ENCODE results near the gene LSM7. TPM values are rescaled to one million over a fixed set of nuclear protein-coding genes. Genes with fewer than 3 reads are reported as not detected.

The LSM7 gene
- total RNA-seq, 1 donor from 2014 or later: 46.7 TPM

DNA sequence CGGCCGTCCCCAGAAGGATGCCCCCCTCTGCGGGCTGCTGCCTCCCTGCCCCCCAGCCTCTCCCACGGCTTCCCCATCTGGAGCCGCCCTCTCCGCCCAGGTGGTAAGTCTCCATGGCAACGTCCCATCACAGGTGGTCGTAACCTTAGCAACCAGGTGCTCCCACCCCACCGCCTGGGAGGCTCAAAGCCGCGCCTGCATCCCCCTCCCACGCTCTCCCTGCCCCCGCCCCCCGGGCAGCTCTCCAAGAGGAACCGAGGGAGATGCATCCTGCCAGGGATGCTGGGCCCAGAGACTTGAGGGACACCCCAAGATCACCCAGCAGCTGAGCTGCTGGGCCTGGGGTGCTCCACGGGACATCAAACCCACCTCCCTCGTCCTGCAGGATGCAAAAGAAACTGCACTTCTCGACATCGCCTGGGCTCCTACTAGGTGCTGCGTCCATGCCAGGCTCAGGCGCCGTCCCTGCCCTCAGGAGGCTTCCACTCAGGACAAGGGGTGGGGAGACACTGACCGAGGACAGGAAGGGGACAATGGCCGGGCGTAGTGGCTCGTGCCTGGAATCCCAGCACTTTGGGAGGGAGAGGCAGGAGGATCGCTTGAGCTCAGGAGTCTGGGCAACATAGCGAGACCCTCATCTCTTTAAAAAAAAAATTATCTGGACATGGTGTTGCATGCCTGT lies 15.4 kb downstream of the LSM7 start:
- DNase-seq (ENCODE audit: missing footprints) (no peak), ATAC-seq (no peak)
- intact Hi-C loops (cut with DNase I): no loop called here

DNA sequence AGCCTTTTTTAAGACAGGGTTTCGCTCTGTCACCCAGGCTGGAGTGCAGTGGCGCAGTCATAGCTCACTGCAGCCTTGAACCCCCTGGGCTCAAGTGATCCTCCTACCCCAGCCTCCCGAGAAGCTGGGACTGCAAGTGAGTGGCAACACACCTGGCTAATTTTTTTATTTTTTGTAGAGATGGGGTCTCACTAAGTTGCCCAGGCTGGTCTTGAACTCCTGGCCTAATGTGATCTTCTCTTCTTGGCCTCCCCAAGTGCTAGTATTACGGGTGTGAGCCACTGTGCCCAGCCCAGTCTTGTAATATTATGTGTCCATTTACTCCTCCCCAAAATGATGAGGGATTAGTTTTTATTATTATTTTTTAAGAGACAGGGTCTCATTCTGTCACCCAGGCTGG lies 17.3 kb downstream of the LSM7 start:
- DNase-seq (ENCODE audit: missing footprints): no peak
- no peak for ATAC-seq
- intact Hi-C loops (cut with DNase I): no loop called here

DNA sequence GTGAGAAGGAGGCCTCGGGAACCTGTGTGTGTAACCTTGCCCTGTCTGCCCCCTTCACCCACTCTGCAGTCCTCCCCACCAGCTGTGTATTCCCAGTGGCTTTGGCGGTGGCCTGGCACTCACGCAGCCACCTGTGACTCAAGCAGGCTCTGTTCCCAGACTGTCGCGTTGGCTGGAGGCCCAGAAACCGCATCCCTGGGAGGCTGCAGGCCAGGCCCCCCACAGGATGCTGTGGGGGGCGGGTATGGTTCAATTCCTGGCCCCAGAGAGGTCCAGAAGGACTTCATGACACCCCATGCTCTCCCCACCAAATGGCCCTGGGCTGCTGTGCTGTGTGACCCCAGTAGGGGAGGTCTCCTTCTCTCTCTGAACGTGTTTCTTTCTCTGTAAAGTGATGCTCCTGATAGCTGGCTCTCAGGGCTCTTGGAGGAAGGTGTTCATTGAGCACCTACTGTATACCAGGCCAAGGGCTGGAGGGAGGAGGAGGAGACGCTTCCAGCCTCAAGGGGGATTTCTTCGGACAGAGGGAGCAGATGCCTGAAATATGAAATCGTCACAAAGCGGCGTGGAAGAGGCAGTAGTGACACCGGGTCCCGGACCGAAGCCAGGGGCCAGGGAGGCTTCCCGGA lies 18.5 kb downstream of the LSM7 start:
- intact Hi-C loops (cut with DNase I): no loop called here
- DNase-seq (ENCODE audit: missing footprints) (no peak), ATAC-seq (peak; percentile 31)

DNA sequence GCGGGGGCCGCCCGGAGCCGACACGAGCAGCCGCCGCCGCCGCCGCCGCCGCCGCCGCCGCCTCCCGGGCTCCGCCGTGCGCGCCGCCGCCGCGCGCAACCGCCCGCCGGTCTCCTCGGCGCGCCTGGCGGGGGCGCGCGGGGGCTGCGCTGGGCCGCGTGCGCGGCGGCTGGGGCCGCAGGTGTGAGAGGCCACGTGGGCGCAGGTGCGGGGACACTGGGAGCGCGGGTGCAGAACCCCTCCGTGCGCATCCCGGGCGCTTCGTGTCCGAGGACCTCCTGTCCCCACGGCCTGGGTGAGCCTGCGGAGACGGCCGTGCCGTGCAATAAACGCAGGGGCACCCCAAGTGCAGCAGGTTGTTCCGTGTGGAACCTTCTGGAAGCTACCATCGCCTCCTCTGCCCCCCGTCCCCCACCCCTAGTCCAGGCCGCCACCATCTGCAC lies 20.3 kb downstream of the LSM7 start, which contains the start of gene LINGO3:
LINGO3 (minus strand) TSS at position 41 of the 443 bp plus-strand sequence. CDS start 16,378 bp downstream, outside the sequence.
- intact Hi-C loops (cut with DNase I): no loop called here
- no peak for ATAC-seq

DNA sequence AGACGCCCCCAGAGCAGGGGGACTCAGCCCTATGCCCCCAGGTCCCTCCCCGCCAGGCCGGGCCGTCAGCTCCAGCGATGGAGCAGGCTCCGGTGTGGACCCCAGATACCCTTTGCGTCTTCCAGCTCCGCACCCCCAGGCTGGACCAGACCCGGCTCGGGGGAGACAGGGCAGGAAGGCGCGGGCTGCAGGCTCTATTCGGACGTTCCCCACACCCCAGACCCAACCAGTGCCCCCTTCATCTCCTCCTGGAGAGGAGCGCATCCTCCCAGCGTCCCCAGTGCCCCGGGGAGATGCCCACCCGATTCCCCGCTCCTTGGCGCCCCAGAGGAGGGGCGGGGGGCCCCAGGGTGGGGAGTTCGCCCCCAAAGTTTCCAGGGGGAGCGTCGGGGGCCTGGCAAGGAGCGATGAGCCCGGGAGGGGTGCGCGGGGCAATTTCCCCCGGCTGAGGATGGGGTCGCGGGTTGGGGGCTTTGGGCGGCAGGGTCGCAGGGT lies 20.8 kb downstream of the LSM7 start:
- peak; percentile 20 for DNase-seq (ENCODE audit: missing footprints)
- intact Hi-C loops (cut with DNase I): no loop called here
- ATAC-seq: no peak

More for the DNA sequence above, 20.3 kb downstream of the LSM7 start, which contains the start of gene LINGO3:
- DNase-seq (ENCODE audit: missing footprints): no peak

DNA sequence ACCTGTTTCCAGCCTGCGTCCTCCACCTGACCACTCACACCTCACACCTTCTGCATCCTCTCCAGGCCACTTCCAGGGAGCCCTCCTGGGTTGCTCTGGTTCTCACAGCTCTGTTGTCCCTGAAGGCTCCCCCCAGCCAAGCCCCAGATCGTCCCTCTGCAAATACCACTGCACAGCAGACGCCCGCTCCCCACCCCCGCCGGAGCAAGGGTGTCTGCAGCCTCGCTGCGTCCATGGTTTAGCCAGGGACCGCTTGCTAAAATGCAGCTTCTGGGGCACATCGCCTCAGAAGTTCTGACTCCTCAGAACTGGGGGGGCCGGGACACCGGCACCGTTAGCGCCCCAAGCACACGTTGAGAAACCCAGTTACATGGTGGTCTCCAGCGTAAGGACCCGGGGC lies 21.4 kb downstream of the LSM7 start:
- no peak for ATAC-seq
- intact Hi-C loops (cut with DNase I): no loop called here
- DNase-seq (ENCODE audit: missing footprints): peak; percentile 23

DNA sequence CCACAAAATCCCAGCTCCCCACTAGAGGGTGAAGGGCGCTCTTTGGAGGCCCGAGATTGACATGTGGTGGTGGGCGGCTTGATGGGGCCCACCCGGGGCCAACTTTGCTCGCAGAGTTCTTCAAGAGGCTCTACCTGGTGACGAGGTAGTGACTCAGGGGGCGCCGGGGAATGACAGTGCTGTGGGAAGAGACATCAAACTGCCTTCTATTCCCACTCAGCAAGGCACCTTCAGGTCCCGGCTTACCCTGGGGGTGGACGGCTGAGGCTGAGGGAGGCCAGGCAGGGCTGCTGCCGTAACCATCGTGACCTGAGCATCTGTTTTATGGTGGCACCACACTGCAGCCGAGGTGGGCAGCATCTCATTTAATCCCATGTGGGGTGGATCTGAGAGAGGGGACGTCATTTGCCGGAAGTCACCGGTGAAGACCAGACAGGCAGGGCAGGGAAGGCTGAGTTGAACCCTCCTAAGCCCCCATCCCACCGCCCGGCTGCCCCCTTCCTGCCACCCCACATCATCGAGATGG lies 22.0 kb downstream of the LSM7 start:
- DNase-seq (ENCODE audit: missing footprints) (peak; percentile 26), ATAC-seq (no peak)
- intact Hi-C loops (cut with DNase I): no loop called here

DNA sequence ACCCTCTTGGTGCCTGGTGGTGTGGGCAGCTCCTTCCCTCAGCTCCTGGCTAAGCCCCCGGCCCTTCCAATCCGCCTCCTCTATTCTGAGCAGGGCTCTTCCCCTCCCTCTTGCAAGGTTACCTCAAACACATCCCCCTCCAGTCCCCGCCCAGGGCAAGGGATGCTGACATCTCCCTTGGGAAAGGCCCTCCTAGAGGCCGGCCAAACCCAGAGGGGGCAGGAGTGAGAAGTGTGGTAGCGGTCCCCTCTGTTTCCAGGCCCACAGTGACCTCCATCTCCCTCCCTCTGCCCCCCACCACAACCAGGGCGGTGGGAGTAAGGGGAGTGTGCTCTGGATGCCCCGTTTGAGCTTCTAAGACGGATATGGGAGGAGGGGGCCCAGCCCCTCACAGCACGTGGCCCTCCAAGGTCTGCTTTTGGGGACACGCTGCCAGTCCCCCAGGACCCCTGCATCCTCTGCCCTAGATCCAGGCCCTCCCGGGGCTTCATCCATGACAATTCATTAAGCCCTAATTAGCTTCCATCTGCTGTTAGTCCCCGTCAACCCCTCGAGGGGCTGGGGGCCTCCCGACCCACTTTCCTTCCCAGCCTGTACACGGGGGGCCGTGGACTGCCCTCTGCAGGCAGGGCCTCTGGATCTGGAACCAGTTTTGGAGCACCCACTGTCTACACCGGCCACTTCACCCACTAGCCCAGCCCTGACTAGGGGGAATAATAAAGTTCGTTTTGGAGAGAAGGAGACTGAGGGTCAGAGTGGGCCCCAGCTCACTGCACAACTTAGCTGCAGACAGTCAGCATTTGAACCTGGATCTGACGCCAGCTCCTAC lies 22.7 kb downstream of the LSM7 start:
- DNase-seq (ENCODE audit: missing footprints): peak; percentile 26
- no peak for ATAC-seq
- intact Hi-C loops (cut with DNase I): no loop called here

DNA sequence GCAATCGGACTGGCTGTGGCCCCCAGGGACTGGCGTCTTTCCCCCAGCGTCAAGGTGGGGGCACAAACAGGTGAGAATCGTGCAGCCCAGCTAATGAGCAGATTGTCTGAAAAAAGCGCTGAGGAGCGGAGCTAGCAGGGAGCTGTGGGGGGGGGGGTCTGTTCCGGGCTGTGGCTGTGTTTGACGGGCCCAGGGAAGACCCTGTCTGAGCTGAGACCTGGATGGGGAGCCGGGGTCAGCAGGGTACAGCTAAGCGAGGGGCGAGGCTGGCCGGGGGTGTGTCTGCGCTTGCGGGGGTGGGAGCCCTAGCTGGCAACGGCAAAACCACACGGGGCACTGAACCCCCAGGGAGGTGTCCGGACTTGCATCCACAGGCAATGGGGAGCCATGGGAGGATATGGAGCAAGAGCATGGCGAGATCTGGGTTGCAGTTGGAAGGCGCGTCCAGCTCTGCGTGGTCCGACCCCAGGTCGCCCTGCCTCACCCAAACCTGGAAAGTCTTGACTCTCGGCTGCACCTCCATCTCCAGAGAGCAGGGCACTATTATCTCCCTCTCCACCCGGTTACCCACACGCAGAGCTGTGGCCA lies 25.1 kb downstream of the LSM7 start:
- peak; percentile 37 for DNase-seq (ENCODE audit: missing footprints)
- no peak for ATAC-seq
- intact Hi-C loops (cut with DNase I): no loop called here

DNA sequence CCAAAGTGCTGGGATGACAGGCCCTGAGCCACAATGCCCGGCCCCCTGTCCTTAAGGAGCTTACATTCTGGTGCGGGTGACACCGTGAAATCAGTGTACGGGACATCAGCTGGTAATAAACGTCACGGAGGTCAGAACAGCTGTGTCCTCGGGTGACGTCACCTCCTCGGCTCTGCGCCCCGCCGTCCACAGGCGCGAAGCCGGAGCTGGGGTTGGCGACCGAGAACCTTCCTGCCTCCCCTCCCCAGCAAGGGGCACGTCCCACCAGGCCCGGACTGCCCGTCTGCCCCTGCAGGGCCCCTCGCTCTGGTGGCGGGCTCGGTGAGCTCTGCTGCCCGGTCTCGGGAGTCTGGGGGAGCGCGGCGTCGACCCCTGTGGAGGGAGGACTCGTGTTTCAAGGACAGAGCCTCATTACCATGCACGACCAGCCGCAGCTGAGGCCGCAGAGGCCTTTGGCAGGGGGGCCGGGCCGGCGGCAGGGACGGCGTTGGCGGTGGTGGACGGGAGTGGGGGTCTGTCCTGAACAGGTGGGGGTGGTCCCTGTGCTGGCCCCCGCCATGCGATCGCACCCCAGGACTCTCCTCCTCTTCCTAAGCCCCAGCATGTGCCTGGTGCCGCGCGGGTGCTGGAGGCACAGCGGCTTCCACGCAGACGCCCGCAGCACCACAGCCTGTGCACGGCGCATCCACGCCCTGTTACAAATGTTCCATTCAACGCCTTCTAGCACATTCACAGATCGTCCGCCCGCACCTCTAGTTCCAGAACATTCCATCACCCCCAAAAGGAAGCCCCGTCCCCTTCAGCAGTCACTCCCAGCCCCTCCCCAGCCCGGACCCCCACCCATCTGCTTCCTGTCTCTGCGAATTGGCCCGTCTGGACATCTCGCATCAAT lies 25.8 kb downstream of the LSM7 start:
- intact Hi-C loops (cut with DNase I): no loop called here
- DNase-seq (ENCODE audit: missing footprints) (peak; percentile 79), ATAC-seq (peak; percentile 58)

DNA sequence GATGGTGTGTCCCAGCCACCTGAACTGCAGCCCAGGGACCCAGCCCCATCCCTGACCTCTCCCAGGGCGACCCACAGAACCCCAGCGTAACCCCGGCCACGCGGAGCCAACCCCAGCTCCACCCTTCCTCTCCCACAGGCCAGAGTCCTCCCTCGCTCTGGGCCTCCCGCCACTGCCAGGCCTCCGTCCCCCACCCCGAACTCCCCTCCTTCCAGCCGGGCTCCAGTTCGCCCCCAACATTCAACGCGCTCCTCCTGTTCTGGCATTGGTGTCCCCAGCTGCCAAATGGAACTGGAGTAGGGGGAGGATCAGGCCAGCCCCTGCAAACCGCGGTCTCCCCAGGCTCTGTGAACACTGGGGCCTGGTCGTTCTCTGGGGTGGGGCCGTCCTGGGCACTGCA lies 27.9 kb downstream of the LSM7 start:
- peak; percentile 58 for DNase-seq (ENCODE audit: missing footprints)
- intact Hi-C loops (cut with DNase I): no loop called here
- ATAC-seq: no peak

DNA sequence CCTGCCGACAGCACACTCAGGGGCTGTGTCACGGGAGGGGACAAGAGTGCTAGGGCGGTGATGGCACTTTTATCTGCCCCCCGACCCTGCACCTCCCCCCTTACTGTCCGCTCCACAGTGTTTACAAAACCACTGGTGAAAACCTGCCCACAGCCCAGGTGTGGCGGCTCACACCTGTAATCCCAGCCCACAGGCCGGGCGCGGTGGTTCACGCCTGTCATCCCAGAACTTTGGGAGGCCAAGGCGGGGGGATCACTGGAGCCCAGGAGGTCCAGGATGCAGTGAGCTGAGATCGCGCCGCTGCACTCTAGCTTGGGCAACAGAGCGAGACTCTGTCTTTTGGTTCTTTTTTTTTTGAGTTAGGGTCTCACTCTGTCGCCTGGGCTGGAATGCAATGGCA lies 32.2 kb downstream of the LSM7 start:
- no peak for ATAC-seq
- peak; percentile 50 for DNase-seq (ENCODE audit: missing footprints)
- intact Hi-C loops (cut with DNase I): no loop called here

DNA sequence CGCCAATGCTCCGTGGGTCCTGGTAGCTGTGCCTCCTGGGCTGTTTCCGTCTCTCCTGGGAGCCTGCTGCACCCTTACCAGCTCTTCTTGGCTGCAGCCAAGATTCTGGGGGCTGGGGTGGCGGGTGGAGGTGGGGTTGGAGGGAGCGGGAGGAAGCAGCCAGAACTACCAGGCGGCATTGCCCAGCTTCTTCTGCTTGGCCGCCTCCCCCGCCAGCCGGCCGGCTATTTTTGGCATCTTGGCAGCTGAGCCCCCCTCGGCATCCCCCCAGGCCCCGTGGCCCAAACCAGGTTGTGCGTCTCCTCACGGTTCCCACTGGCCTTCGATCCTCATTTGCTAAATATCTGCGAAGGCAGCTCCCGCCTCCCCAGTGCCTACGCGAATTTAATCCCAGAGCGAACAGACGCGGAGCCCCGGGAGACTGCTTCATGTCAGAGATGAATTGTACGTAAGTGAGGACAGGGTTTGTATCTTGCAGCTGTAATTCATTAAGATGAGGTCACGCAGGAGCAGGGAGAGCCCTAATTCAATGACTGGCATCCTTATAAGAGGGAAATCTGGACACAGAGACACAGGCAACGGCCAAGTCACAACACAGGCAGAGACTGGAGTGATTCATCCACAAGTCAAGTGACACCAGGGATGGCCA lies 33.6 kb downstream of the LSM7 start:
- DNase-seq (ENCODE audit: missing footprints): peak; percentile 69
- intact Hi-C loops (cut with DNase I): no loop called here

DNA sequence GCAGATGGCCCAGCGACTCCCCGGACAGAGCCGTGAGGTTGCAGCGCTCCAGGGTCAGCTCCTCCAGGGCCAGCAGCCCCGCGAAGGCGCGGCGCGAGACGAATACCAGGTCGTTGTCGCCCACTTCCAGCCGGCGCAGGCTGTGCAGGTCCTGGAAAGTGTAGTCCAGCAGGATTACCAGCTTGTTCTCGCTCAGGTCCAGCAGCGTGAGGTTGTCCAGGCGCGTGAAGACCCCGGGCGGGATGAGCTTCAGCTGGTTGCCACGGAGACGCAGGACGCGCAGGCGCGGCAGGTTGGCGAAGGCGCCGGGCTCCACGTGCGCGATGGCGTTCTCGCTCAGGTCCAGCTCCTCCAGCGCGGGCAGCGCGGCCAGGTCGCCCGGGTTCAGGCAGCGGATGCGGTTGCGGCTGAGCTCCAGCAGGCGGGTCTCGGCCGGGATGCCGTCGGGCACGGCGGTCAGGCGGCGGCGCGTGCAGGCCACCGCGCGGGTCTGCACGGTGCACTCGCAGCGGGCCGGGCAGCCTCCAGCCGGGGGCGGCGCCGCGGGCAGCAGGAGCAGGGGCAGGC lies 37.1 kb downstream of the LSM7 start:
- ATAC-seq (no peak), DNase-seq (ENCODE audit: missing footprints) (no peak)
- intact Hi-C loops (cut with DNase I): no loop called here

More for the DNA sequence above, 33.6 kb downstream of the LSM7 start:
- peak; percentile 85 for ATAC-seq

DNA sequence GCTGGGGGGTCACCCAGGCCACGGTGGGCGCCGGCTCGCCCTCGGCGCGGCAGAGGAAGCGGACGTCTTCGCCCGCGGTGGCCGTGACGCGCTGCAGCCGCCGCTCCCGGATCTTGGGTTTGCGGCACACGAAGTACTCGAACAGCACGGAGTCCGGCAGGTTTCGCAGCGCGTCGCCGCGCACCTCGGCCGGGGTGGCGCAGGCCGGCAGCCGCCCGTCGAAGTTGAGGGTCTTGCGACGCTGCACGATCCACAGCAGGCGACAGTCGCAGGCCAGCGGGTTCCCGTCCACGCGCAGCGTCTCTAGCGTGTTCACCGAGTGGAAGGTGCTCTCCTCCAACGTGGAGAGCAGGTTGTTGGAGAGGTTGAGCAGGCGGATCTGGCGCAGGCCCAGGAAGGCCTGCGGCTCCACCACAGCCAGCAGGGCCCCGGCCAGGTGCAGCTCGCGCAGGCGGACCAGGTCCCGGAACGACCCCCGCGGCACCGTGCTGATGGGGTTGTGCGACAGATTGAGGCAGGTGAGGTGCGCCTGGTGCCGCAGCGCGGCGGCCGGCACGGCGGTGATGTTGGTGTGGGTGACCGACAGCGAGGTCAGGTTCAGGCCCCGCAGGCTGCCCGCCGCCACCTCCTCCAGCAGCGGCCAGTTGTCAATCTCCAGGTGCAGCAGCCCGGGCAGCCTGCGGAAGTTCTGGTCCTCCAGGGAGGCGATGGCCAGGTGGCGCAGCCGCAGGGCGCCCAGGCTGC lies 37.8 kb downstream of the LSM7 start:
- no peak for ATAC-seq
- intact Hi-C loops (cut with DNase I): no loop called here
- DNase-seq (ENCODE audit: missing footprints): peak; percentile 80

DNA sequence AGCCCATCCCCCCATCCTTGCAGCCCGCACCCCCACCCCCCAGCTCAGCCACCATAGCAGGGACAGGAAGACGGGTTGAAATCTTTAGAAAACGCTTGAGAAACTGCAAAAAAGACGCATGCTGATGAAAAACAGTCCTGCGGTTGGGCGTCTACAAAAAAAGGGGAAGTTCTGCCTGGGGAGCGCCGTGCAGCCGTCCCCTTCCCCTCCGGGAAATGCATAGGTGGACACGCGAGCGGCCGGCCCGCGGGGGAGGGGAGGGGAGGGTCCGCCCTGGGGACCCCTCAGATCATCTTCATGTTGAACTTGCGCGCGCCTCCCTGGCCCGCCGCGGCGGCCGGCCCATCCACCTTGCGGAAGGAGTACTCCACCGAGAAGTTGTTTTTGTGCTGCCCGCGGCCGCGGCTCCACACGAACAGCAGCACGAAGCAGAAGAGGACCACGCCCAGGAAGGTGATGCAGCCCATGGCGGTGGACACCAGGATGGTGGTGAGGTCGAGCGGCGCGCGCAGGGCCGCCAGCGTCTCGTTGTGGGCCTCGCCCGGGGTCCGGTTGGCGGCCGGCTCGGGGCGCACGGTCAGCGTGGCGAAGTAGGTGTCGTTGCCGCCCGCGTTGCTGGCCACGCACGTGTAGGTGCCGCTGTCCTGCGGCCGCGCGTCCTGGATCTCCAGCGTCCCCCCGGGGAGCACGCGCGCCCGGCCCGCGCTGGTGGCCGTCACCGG lies 38.5 kb downstream of the LSM7 start:
- intact Hi-C loops (cut with DNase I): no loop called here
- peak; percentile 32 for ATAC-seq
- peak; percentile 85 for DNase-seq (ENCODE audit: missing footprints)

All from Right ventricle myocardium inferior (tissue), 1 donor.